Duodenal mucosa (tissue), 2 donors: ENCODE data around the gene NID1.
"Not testable (repeated sequence)": the region's sequence is repeated elsewhere in the genome, so short reads cannot be mapped to it uniquely, and the experiment has no call there.

ENCODE experiments used
- H3K27ac ChIP-seq: one replicate; pipeline ENCODE4 v1.7.0; 2013; ENCODE audit warnings: low read depth, low read length
- H3K27me3 ChIP-seq, 2 donors: one replicate each; pipeline ENCODE4 v1.7.0; 2013; ENCODE audit warnings: low read length in 2 of 2, control low read depth in 1 of 2; ENCODE audit not compliant: insufficient read depth in 2 of 2, control insufficient read depth in 1 of 2
- H3K36me3 ChIP-seq, 2 donors: one replicate each; pipeline ENCODE4 v1.7.0; 2013; ENCODE audit warnings: low read length in 2 of 2, control low read depth in 1 of 2; ENCODE audit not compliant: insufficient read depth in 2 of 2, control insufficient read depth in 1 of 2
- H3K4me1 ChIP-seq, 2 donors: one replicate each; pipeline ENCODE4 v1.7.0; 2013; ENCODE audit warnings: low read length in 2 of 2, control low read depth in 1 of 2; ENCODE audit not compliant: insufficient read depth in 2 of 2, control insufficient read depth in 1 of 2
- H3K4me3 ChIP-seq, 2 donors: one replicate each; pipeline ENCODE4 v1.7.0; 2013; ENCODE audit warnings: low read length in 2 of 2, low read depth in 1 of 2
- H3K9ac ChIP-seq, 2 donors: one replicate each; pipeline ENCODE4 v1.7.0; 2013; ENCODE audit warnings: low read length in 2 of 2, low read depth in 1 of 2
- H3K9me3 ChIP-seq, 2 donors: one replicate each; pipeline ENCODE4 v1.7.0; 2013; ENCODE audit warnings: low read length in 2 of 2, control low read depth in 1 of 2; ENCODE audit not compliant: control insufficient read depth in 1 of 2

The NID1 gene

GRCh38 chr1:235989105-235989504 is 75.8 kb downstream of the NID1 start:
- Histone ChIP-seq H3K9me3 (no peaks in the 10 kb centered on the region), H3K9ac (no peak overlapping the region), H3K36me3 (peaks cover 0 to 15% of the 10 kb centered on the region in 2 donors), H3K27me3 (no peaks in the 10 kb centered on the region), H3K4me1 (no peaks in the 10 kb centered on the region), H3K27ac (no peak overlapping the region), H3K4me3 (no peak overlapping the region)

GRCh38 chr1:235986869-235987268 is 78.0 kb downstream of the NID1 start:
- peaks cover 0 to 6% of the 10 kb centered on the region in 2 donors for H3K36me3 ChIP-seq
- no peaks in the 10 kb centered on the region for H3K4me1 ChIP-seq
- no peaks in the 10 kb centered on the region for H3K9me3 ChIP-seq
- no peak overlapping the region for H3K9ac ChIP-seq
- H3K27ac ChIP-seq, result no peak overlapping the region
- no peaks in the 10 kb centered on the region for H3K27me3 ChIP-seq
- no peak overlapping the region for H3K4me3 ChIP-seq

- H3K9ac ChIP-seq, result no peak overlapping the region
- H3K36me3 ChIP-seq, result peaks cover 0 to 3% of the 10 kb centered on the region in 2 donors
- H3K27me3 ChIP-seq, result no peaks in the 10 kb centered on the region
- no peaks in the 10 kb centered on the region for H3K9me3 ChIP-seq
- H3K4me1 ChIP-seq, result no peaks in the 10 kb centered on the region
- H3K27ac ChIP-seq, result peak overlapping the region; percentile 27
- no peak overlapping the region for H3K4me3 ChIP-seq
Measured at GRCh38 chr1:235984041-235984825, 80.7 kb downstream of the NID1 start.

- Histone ChIP-seq H3K4me1 (no peaks in the 10 kb centered on the region), H3K36me3 (peaks cover 3 to 4% of the 10 kb centered on the region in 2 donors), H3K9me3 (no peaks in the 10 kb centered on the region), H3K4me3 (no peak overlapping the region), H3K27me3 (no peaks in the 10 kb centered on the region), H3K27ac (no peak overlapping the region), H3K9ac (no peak overlapping the region)
Measured at GRCh38 chr1:235980976-235981375, 83.9 kb downstream of the NID1 start.

- Histone ChIP-seq H3K9me3 (no peaks in the 10 kb centered on the region), H3K36me3 (peaks cover 3 to 4% of the 10 kb centered on the region in 2 donors), H3K9ac (no peak overlapping the region), H3K4me1 (no peaks in the 10 kb centered on the region), H3K27me3 (no peaks in the 10 kb centered on the region), H3K27ac (no peak overlapping the region), H3K4me3 (no peak overlapping the region)
Measured at GRCh38 chr1:235979716-235980333, 85.1 kb downstream of the NID1 start.

GRCh38 chr1:235979176-235979575 is 85.7 kb downstream of the NID1 start:
- Histone ChIP-seq H3K9me3 (no peaks in the 10 kb centered on the region), H3K4me3 (no peak overlapping the region), H3K36me3 (peaks cover 3 to 4% of the 10 kb centered on the region in 2 donors), H3K27ac (no peak overlapping the region), H3K27me3 (no peaks in the 10 kb centered on the region), H3K9ac (no peak overlapping the region), H3K4me1 (peaks cover 0 to 5% of the 10 kb centered on the region in 2 donors)

- Histone ChIP-seq H3K4me1 (peaks cover 5 to 7% of the 10 kb centered on the region in 2 donors), H3K9me3 (no peaks in the 10 kb centered on the region), H3K36me3 (peaks cover 3 to 4% of the 10 kb centered on the region in 2 donors), H3K4me3 (no peak overlapping the region), H3K9ac (no peak overlapping the region), H3K27ac (no peak overlapping the region), H3K27me3 (no peaks in the 10 kb centered on the region)
Measured at GRCh38 chr1:235976490-235976889, 88.4 kb downstream of the NID1 start.

GRCh38 chr1:235974616-235975015 is 90.3 kb downstream of the NID1 start:
- Histone ChIP-seq H3K4me3 (no peak overlapping the region), H3K36me3 (peaks cover under 1 to 4% of the 10 kb centered on the region in 2 donors), H3K4me1 (peaks cover 5 to 10% of the 10 kb centered on the region in 2 donors), H3K9ac (no peak overlapping the region), H3K27ac (no peak overlapping the region), H3K27me3 (no peaks in the 10 kb centered on the region), H3K9me3 (no peaks in the 10 kb centered on the region)

GRCh38 chr1:235972691-235973090 is 92.2 kb downstream of the NID1 start:
- H3K27me3 ChIP-seq, H3K9me3 ChIP-seq, H3K4me3 ChIP-seq, H3K36me3 ChIP-seq, H3K27ac ChIP-seq: not testable (repeated sequence)
- Histone ChIP-seq H3K4me1 (peaks cover 5 to 10% of the 10 kb centered on the region in 2 donors), H3K9ac (peak overlapping the region in 1 of 2 donors; percentile 45)

- peak overlapping the region; percentile 51 to 57 for H3K4me3 ChIP-seq
- no peaks in the 10 kb centered on the region for H3K9me3 ChIP-seq
- peak overlapping the region; percentile 45 to 48 for H3K9ac ChIP-seq
- peaks cover 5 to 10% of the 10 kb centered on the region in 2 donors for H3K4me1 ChIP-seq
- peak overlapping the region; percentile 80 for H3K27ac ChIP-seq
- H3K36me3 ChIP-seq, result peaks cover 0 to 3% of the 10 kb centered on the region in 2 donors
- H3K27me3 ChIP-seq, result no peaks in the 10 kb centered on the region
Measured at GRCh38 chr1:235972311-235972689, 92.6 kb downstream of the NID1 start.
